GM19372 (cell line): ENCODE measurements around the gene UBAC2.

ENCODE experiments used
- ATAC-seq: cut with Tn5 transposase; IDR thresholded peaks from one replicate; pipeline ENCODE4 v1.9.1; 2021; ENCODE audit warnings: mild to moderate bottlenecking, low read depth, moderate library complexity; ENCODE audit not compliant: unreplicated experiment

UBAC2 gene

GRCh38 chr13:99289271-99289670 lies 88.6 kb downstream of the UBAC2 start:
- ATAC-seq: no peak

GRCh38 chr13:99289674-99290337 lies 89.2 kb downstream of the UBAC2 start:
- no peak for ATAC-seq

- ATAC-seq: no peak
Observed at GRCh38 chr13:99290894-99291293, 90.2 kb downstream of the UBAC2 start.

- ATAC-seq: no peak
Observed at GRCh38 chr13:99293178-99293577, 92.5 kb downstream of the UBAC2 start.

GRCh38 chr13:99294198-99294597 lies 93.5 kb downstream of the UBAC2 start:
- no peak for ATAC-seq

- no peak for ATAC-seq
Observed at GRCh38 chr13:99294958-99295357, 94.3 kb downstream of the UBAC2 start.

GRCh38 chr13:99295488-99296252 lies 95.0 kb downstream of the UBAC2 start:
- no peak for ATAC-seq

- ATAC-seq: no peak
Observed at GRCh38 chr13:99296398-99296797, 95.7 kb downstream of the UBAC2 start.

- ATAC-seq: no peak
Observed at GRCh38 chr13:99297331-99297730, 96.7 kb downstream of the UBAC2 start.

GRCh38 chr13:99298056-99298455 lies 97.4 kb downstream of the UBAC2 start:
- ATAC-seq: no peak

GRCh38 chr13:99299256-99299919 lies 98.7 kb downstream of the UBAC2 start:
- ATAC-seq: no peak

- ATAC-seq: no peak
Observed at GRCh38 chr13:99299920-99300341, 99.3 kb downstream of the UBAC2 start.

- ATAC-seq: no peak
Observed at GRCh38 chr13:99301056-99301838, 100.6 kb downstream of the UBAC2 start.

- ATAC-seq: no peak
Observed at GRCh38 chr13:99301913-99302636, 101.4 kb downstream of the UBAC2 start.

- no peak for ATAC-seq
Observed at GRCh38 chr13:99302637-99303505, 102.2 kb downstream of the UBAC2 start.

- no peak for ATAC-seq
Observed at GRCh38 chr13:99303863-99304521, 103.3 kb downstream of the UBAC2 start.

GRCh38 chr13:99304541-99304940 lies 103.9 kb downstream of the UBAC2 start:
- no peak for ATAC-seq

GRCh38 chr13:99305158-99305557 lies 104.5 kb downstream of the UBAC2 start:
- no peak for ATAC-seq

- ATAC-seq: no peak
Observed at GRCh38 chr13:99305566-99305965, 104.9 kb downstream of the UBAC2 start.
